OCI-LY3 (cell line): ENCODE results near the gene PRRT1.

Experiments
- CTCF ChIP-seq: fragments of 200-600, 300-600 bp; sonication (generic); IDR thresholded peaks from 2 replicates; pipeline ENCODE4 v1.5.1; 2014; ENCODE audit warnings: antibody characterized with exemption, low read length, low read depth
- EZH2phosphoT487 ChIP-seq: fragments of 200-600 bp; shearing (Covaris generic); IDR thresholded peaks from 2 replicates; pipeline ENCODE4 v1.6.1; 2018; ENCODE audit warnings: antibody characterized with exemption, mixed run types, low read depth

GRCh38 chr6:32178547-32179440, 27.1 kb upstream of the PRRT1 start:
- TF ChIP-seq CTCF = no peak
- no peak for TF ChIP-seq EZH2phosphoT487
